Neural progenitor cell (in vitro differentiated cells): ENCODE data around the gene RSRP1.

Experiments
- CTCF ChIP-seq: fragments of 200-600 bp; sonication (generic); IDR thresholded peaks from 2 replicates; pipeline ENCODE4 v1.5.1; 2017; ENCODE audit warnings: antibody characterized with exemption, mild to moderate bottlenecking
- EZH2 ChIP-seq: fragments of 200-600 bp; sonication (generic); IDR thresholded peaks from 2 replicates; pipeline ENCODE4 v1.6.1; 2017; ENCODE audit warnings: antibody characterized with exemption, mild to moderate bottlenecking, moderate library complexity
- EZH2phosphoT487 ChIP-seq: fragments of 200-600 bp; sonication (generic); IDR thresholded peaks from 2 replicates; pipeline ENCODE4 v1.6.1; 2017; ENCODE audit warnings: antibody characterized with exemption

- no peak for TF ChIP-seq CTCF
- TF ChIP-seq EZH2phosphoT487, result no peak
- no peak for TF ChIP-seq EZH2
Measured at GRCh38 chr1:25195835-25196234, 51.4 kb downstream of the RSRP1 start.
